ENCODE results near the gene CACNA2D4. TPM values are rescaled to one million over a fixed set of nuclear protein-coding genes. Genes with fewer than 3 reads are reported as not detected.

The CACNA2D4 gene
- total and polyA plus RNA-seq, 2 experiments from 2014 or later, result 0.23 TPM; not detected in 1

GRCh38 chr12:1812650-1813302 is 105.7 kb downstream of the CACNA2D4 start:
- no peak overlapping the region for H3K4me2 ChIP-seq (ENCODE audit: unreplicated experiment)
- no peaks in the 10 kb centered on the region for H3K79me2 ChIP-seq (ENCODE audit: insufficient read depth)
- no peaks in the 10 kb centered on the region for H3F3A ChIP-seq (ENCODE audit: insufficient read depth)
- no peak overlapping the region for H2AFZ ChIP-seq
- in situ Hi-C loops (cut with MboI), result loop anchor here (5.0 to 25.0 kb wide), 2 partner anchors 125 to 775 kb away; no protein-coding TSS in a partner anchor
- WGBS, 2 experiments (ENCODE audit: low coverage in 1 of 2, low lambda C conversion rate in 2 of 2, missing lambda C conversion rate in 2 of 2), result 59 to 61% methylated on average over 17 of the region's 17 CpGs
- H3K36me3 ChIP-seq (ENCODE audit: low read depth), result no peaks in the 10 kb centered on the region
- no peak overlapping the region for H3K27ac ChIP-seq
- no peak overlapping the region for H3K9ac ChIP-seq
- H3K9me2 ChIP-seq (ENCODE audit: insufficient read depth), result no peaks in the 10 kb centered on the region
- H3K4me1 ChIP-seq (ENCODE audit: insufficient read depth), result no peaks in the 10 kb centered on the region
- H3K9me3 ChIP-seq (ENCODE audit: low read depth), result no peaks in the 10 kb centered on the region
- DNase-seq, result peak; percentile 36
- TF ChIP-seq EZH2phosphoT487 (IDR thresholded peaks at IDR 0.05; ENCODE audit: insufficient read depth, low read depth) (no peak), EZH2 (IDR thresholded peaks at IDR 0.05; ENCODE audit: insufficient read depth, poor library complexity, severe bottlenecking) (no peak)
- no peaks in the 10 kb centered on the region for H4K20me1 ChIP-seq (ENCODE audit: insufficient read depth)
- H3K4me3 ChIP-seq, result no peak overlapping the region
- H3K27me3 ChIP-seq (replicated peaks; ENCODE audit: insufficient read depth), result peaks cover 10% of the 10 kb centered on the region; the same call in 1 of the 2 replicates

- Histone ChIP-seq H4K20me1 (ENCODE audit: insufficient read depth) (no peaks in the 10 kb centered on the region), H3K9ac (no peak overlapping the region), H3K4me1 (ENCODE audit: insufficient read depth) (no peaks in the 10 kb centered on the region), H3K27me3 (replicated peaks; ENCODE audit: insufficient read depth) (peaks cover 10% of the 10 kb centered on the region; the same call in 1 of the 2 replicates), H3F3A (ENCODE audit: insufficient read depth) (no peaks in the 10 kb centered on the region), H3K36me3 (ENCODE audit: low read depth) (no peaks in the 10 kb centered on the region), H3K9me3 (ENCODE audit: low read depth) (no peaks in the 10 kb centered on the region), H3K9me2 (ENCODE audit: insufficient read depth) (no peaks in the 10 kb centered on the region), H3K4me3 (no peak overlapping the region), H3K27ac (no peak overlapping the region), H3K4me2 (ENCODE audit: unreplicated experiment) (no peak overlapping the region), H3K79me2 (ENCODE audit: insufficient read depth) (no peaks in the 10 kb centered on the region), H2AFZ (no peak overlapping the region)
- in situ Hi-C loops (cut with MboI), result loop anchor here (5.0 to 25.0 kb wide), 2 partner anchors 125 to 775 kb away; no protein-coding TSS in a partner anchor
- TF ChIP-seq EZH2phosphoT487 (IDR thresholded peaks at IDR 0.05; ENCODE audit: insufficient read depth, low read depth) (no peak), EZH2 (IDR thresholded peaks at IDR 0.05; ENCODE audit: insufficient read depth, poor library complexity, severe bottlenecking) (no peak)
- WGBS, 2 experiments (ENCODE audit: low coverage in 1 of 2, low lambda C conversion rate in 2 of 2, missing lambda C conversion rate in 2 of 2), result 69 to 73% methylated on average over 6 of the region's 6 CpGs
- DNase-seq, result no peak
These were observed 106.5 kb downstream of the CACNA2D4 start for GRCh38 chr12:1811948-1812291.

- Histone ChIP-seq H3K4me3 (no peak overlapping the region), H3K27me3 (replicated peaks; ENCODE audit: insufficient read depth) (peaks cover 9% of the 10 kb centered on the region; the same call in 1 of the 2 replicates), H3K9ac (no peak overlapping the region), H3K9me3 (ENCODE audit: low read depth) (no peaks in the 10 kb centered on the region), H2AFZ (no peak overlapping the region), H3K4me1 (ENCODE audit: insufficient read depth) (peaks cover 1% of the 10 kb centered on the region; the same call in 1 of the 2 replicates), H3K27ac (no peak overlapping the region), H3K4me2 (ENCODE audit: unreplicated experiment) (no peak overlapping the region), H3K79me2 (ENCODE audit: insufficient read depth) (no peaks in the 10 kb centered on the region), H3K36me3 (ENCODE audit: low read depth) (no peaks in the 10 kb centered on the region), H3F3A (ENCODE audit: insufficient read depth) (no peaks in the 10 kb centered on the region), H4K20me1 (ENCODE audit: insufficient read depth) (no peaks in the 10 kb centered on the region), H3K9me2 (ENCODE audit: insufficient read depth) (no peaks in the 10 kb centered on the region)
- in situ Hi-C loops (cut with MboI), result loop anchor here (5.0 to 25.0 kb wide), 2 partner anchors 126 to 776 kb away; no protein-coding TSS in a partner anchor
- TF ChIP-seq EZH2 (IDR thresholded peaks at IDR 0.05; ENCODE audit: insufficient read depth, poor library complexity, severe bottlenecking) (no peak), EZH2phosphoT487 (IDR thresholded peaks at IDR 0.05; ENCODE audit: insufficient read depth, low read depth) (no peak)
- DNase-seq, result no peak
- 60 to 79% methylated on average over 13 to 27 of the region's 27 CpGs for WGBS, 2 experiments (ENCODE audit: low coverage in 1 of 2, low lambda C conversion rate in 2 of 2, missing lambda C conversion rate in 2 of 2)
These were observed 107.0 kb downstream of the CACNA2D4 start for GRCh38 chr12:1811281-1811947.

GRCh38 chr12:1810931-1811280 is 107.5 kb downstream of the CACNA2D4 start:
- H3K4me2 ChIP-seq (ENCODE audit: unreplicated experiment), result no peak overlapping the region
- H3K36me3 ChIP-seq (ENCODE audit: low read depth), result no peaks in the 10 kb centered on the region
- no peaks in the 10 kb centered on the region for H3K9me2 ChIP-seq (ENCODE audit: insufficient read depth)
- H3K9ac ChIP-seq, result no peak overlapping the region
- in situ Hi-C loops (cut with MboI), result loop anchor here (5.0 to 25.0 kb wide), 2 partner anchors 126 to 776 kb away; no protein-coding TSS in a partner anchor
- H2AFZ ChIP-seq, result no peak overlapping the region
- no peak for TF ChIP-seq EZH2phosphoT487 (IDR thresholded peaks at IDR 0.05; ENCODE audit: insufficient read depth, low read depth)
- TF ChIP-seq EZH2 (IDR thresholded peaks at IDR 0.05; ENCODE audit: insufficient read depth, poor library complexity, severe bottlenecking), result no peak
- DNase-seq, result no peak
- H4K20me1 ChIP-seq (ENCODE audit: insufficient read depth), result no peaks in the 10 kb centered on the region
- peaks cover 6% of the 10 kb centered on the region; the same call in 1 of the 2 replicates for H3K4me1 ChIP-seq (ENCODE audit: insufficient read depth)
- H3K79me2 ChIP-seq (ENCODE audit: insufficient read depth), result no peaks in the 10 kb centered on the region
- H3F3A ChIP-seq (ENCODE audit: insufficient read depth), result no peaks in the 10 kb centered on the region
- H3K27me3 ChIP-seq (replicated peaks; ENCODE audit: insufficient read depth), result peaks cover 4% of the 10 kb centered on the region; the same call in 1 of the 2 replicates
- no peaks in the 10 kb centered on the region for H3K9me3 ChIP-seq (ENCODE audit: low read depth)
- no peak overlapping the region for H3K27ac ChIP-seq
- WGBS, 2 experiments (ENCODE audit: low coverage in 1 of 2, low lambda C conversion rate in 2 of 2, missing lambda C conversion rate in 2 of 2), result 72 to 80% methylated on average over 10 of the region's 10 CpGs
- no peak overlapping the region for H3K4me3 ChIP-seq
